OCI-LY7 (cell line): Measurements from ENCODE around the gene ADAMTS9. TPM values are rescaled to one million over a fixed set of nuclear protein-coding genes. Genes with fewer than 3 reads are reported as not detected.

Experiments used
- BruUV-seq: library from RNA; stranded (reverse); fragments of 400-500 nt; replicated peaks from 2 replicates; lab custom pipeline; 2021; lab: Mats Ljungman, UMichigan
- CTCF ChIA-PET: fragments of 300-600 bp; sonication (Branson Sonifier 250); formaldehyde crosslinking; loops from one replicate; lab custom pipeline; 2022; ENCODE audit warnings: antibody characterized with exemption; ENCODE audit not compliant: unreplicated experiment; lab: Charles Lee
- POLR2A ChIA-PET: fragments of 300-600 bp; sonication (Branson Sonifier 250); formaldehyde crosslinking; loops from one replicate; lab custom pipeline; 2022; ENCODE audit warnings: antibody characterized with exemption; lab: Charles Lee
- DNase-seq: peaks from one replicate; pipeline ENCODE4 v3.0.0-alpha.2; 2015; ENCODE audit warnings: low spot score
- H2AFZ ChIP-seq: fragments of 200-600 bp; sonication (generic), shearing (Covaris generic); 2 replicates; pipeline ENCODE4 v1.6.1; 2014; ENCODE audit warnings: mild to moderate bottlenecking, antibody characterized with exemption, low read length, moderate library complexity
- H3K27ac ChIP-seq: fragments of 200-600 bp; sonication (generic); 2 replicates; pipeline ENCODE4 v1.5.1; 2014; ENCODE audit warnings: mixed run types, low read depth, mild to moderate bottlenecking, moderate library complexity, low read length, inconsistent platforms; ENCODE audit not compliant: poor library complexity, severe bottlenecking
- H3K36me3 ChIP-seq: fragments of 200-600 bp; sonication (generic); 2 replicates; pipeline ENCODE4 v1.6.1; 2014; ENCODE audit warnings: mild to moderate bottlenecking, antibody characterized with exemption, low read length, moderate library complexity, mixed read lengths; ENCODE audit not compliant: insufficient read depth
- H3K4me1 ChIP-seq: fragments of 200-600 bp; sonication (generic); 2 replicates; pipeline ENCODE4 v1.5.1; 2014; ENCODE audit warnings: mild to moderate bottlenecking, low read length; ENCODE audit not compliant: insufficient read depth, poor library complexity, severe bottlenecking
- H3K4me2 ChIP-seq: fragments of 200-600 bp; sonication (generic); 2 replicates; pipeline ENCODE4 v1.6.1; 2014; ENCODE audit warnings: mild to moderate bottlenecking, low read length
- H3K4me3 ChIP-seq: fragments of 200-600 bp; sonication (generic); 2 replicates; pipeline ENCODE4 v1.5.1; 2014; ENCODE audit warnings: mild to moderate bottlenecking, low read depth, low read length; ENCODE audit not compliant: poor library complexity, severe bottlenecking
- H3K79me2 ChIP-seq: fragments of 200-600 bp; sonication (generic); 2 replicates; pipeline ENCODE4 v1.6.1; 2016; ENCODE audit warnings: low read depth, mild to moderate bottlenecking, low read length, moderate library complexity, mixed read lengths; ENCODE audit not compliant: insufficient read depth
- H3K9me2 ChIP-seq: fragments of 200-600 bp; sonication (generic); 2 replicates; pipeline ENCODE4 v1.6.1; 2016; ENCODE audit warnings: mild to moderate bottlenecking, low read length, mixed read lengths; ENCODE audit not compliant: insufficient read depth
- H3K9me3 ChIP-seq: fragments of 200-600 bp; sonication (generic); 2 replicates; pipeline ENCODE4 v1.6.1; 2014; ENCODE audit warnings: mild to moderate bottlenecking, mixed run types, low read length, mixed read lengths
- H4K20me1 ChIP-seq: fragments of 200-600 bp; sonication (generic); 2 replicates; pipeline ENCODE4 v1.6.1; 2014; ENCODE audit warnings: mild to moderate bottlenecking, antibody characterized with exemption, low read length, moderate library complexity, mixed read lengths; ENCODE audit not compliant: insufficient read depth
- EZH2phosphoT487 ChIP-seq: fragments of 200-600 bp; sonication (generic); IDR thresholded peaks from 2 replicates; pipeline ENCODE4 v1.6.1; 2018; ENCODE audit warnings: low read depth, borderline replicate concordance, mild to moderate bottlenecking, mixed run types, antibody characterized with exemption, low read length, moderate library complexity, mixed read lengths
- intact Hi-C: fragments of 100-400 bp; cut with micrococcal nuclease; formaldehyde crosslinking; loops from one replicate; pipeline ENCODE4 v1.10.0; 2022; ENCODE audit not compliant: unreplicated experiment
- total RNA-seq, 2 experiments: library from RNA; depleted of rRNA in 1 of 2; stranded (reverse); fragments of >200 nt in 1 of 2; shearing (Covaris generic) in 1 of 2; gene quantifications; 2 replicates each; pipeline ENCODE4 v1.2.3, GENCODE V29; 2014 to 2022
- TF ChIP-seq, protein P1 (sequence below): fragments of 200-600 bp; sonication (generic); conservative IDR thresholded peaks from 2 replicates; pipeline ENCODE4 v1.5.1; 2014; ENCODE audit warnings: mild to moderate bottlenecking, antibody characterized with exemption, low read length, moderate library complexity, mixed read lengths

ADAMTS9 gene
- total RNA-seq, 2 experiments from 2014 or later: not detected

DNA sequence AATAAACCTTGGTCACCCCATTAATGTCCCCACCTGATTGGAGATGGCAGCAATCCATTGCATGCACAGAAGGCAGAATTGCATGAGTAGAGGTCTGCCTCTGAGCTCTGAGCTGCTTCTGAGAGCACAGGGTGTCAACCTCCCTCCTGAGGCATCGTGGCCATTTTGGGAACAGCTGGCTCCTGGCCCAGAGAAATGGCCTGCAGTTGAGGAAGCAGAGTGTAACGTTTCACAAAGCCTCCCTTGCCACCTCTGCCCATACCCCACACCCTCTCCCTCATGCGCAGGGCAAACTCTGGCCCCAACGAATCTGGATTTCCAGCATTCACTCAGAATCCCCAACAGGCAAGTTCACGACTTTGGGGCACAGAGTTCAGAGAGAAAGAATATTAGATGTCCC, 198.9 kb downstream of the ADAMTS9 start:
- no peak overlapping the region for H2AFZ ChIP-seq
- H3K4me2 ChIP-seq: no peak overlapping the region
- no TSS peak for BruUV-seq
- ChIA-PET CTCF (no interaction called here), POLR2A (no interaction called here)
- no peaks in the 10 kb centered on the region for H3K9me3 ChIP-seq
- TF ChIP-seq, protein P1, sequence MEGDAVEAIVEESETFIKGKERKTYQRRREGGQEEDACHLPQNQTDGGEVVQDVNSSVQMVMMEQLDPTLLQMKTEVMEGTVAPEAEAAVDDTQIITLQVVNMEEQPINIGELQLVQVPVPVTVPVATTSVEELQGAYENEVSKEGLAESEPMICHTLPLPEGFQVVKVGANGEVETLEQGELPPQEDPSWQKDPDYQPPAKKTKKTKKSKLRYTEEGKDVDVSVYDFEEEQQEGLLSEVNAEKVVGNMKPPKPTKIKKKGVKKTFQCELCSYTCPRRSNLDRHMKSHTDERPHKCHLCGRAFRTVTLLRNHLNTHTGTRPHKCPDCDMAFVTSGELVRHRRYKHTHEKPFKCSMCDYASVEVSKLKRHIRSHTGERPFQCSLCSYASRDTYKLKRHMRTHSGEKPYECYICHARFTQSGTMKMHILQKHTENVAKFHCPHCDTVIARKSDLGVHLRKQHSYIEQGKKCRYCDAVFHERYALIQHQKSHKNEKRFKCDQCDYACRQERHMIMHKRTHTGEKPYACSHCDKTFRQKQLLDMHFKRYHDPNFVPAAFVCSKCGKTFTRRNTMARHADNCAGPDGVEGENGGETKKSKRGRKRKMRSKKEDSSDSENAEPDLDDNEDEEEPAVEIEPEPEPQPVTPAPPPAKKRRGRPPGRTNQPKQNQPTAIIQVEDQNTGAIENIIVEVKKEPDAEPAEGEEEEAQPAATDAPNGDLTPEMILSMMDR: no peak
- no peak for TF ChIP-seq EZH2phosphoT487
- DNase-seq: no peak
- no peak overlapping the region for H3K27ac ChIP-seq
- intact Hi-C loops: no loop called here
- no peaks in the 10 kb centered on the region for H4K20me1 ChIP-seq
- H3K4me3 ChIP-seq: no peak overlapping the region
- no peaks in the 10 kb centered on the region for H3K9me2 ChIP-seq
- H3K4me1 ChIP-seq: no peaks in the 10 kb centered on the region
- H3K36me3 ChIP-seq: no peaks in the 10 kb centered on the region
- no peaks in the 10 kb centered on the region for H3K79me2 ChIP-seq

DNA sequence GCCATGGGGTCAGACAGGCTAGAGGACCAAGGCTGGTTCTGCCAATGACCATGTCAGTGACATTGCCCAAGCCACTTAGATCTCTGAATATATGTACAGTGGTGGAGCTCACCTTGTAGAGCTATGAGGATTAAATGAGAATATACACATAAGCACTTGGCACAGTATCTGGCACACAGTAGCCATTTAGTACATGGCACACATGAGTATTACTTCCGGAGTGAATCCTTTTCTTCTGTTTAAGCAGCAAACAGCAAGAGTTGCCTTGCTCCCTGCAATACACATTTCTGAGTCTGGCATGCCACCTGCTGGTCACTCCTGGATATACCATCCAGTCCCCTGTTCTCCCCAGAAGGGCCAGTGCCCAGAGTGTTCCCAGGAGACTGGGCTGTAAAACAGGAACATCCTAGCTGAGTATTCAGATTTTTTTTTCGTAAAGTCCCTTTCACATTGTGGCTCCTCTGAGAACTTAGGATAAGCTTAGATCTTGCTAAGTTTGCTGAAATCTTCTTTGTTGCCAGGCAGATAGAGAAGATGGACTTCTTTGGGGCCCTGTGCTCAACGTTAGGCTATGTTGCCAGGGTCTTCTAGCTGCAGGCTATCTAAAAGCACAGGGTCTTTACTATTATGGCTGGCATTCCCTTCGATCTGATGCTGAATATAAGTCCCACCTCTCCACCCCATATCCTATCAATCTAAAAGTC, 203.4 kb downstream of the ADAMTS9 start:
- H3K9me3 ChIP-seq: no peaks in the 10 kb centered on the region
- TF ChIP-seq EZH2phosphoT487: no peak
- TF ChIP-seq, protein P1: peak; percentile 88
- ChIA-PET POLR2A (interaction anchor here (1.0 to 1.3 kb wide), 2 partner anchors 458 to 461 kb away, joined by 3 to 5 read pairs; partner anchors contain the start of gene PSMD6), CTCF (no interaction called here)
- H2AFZ ChIP-seq: peak overlapping the region; percentile 80
- intact Hi-C loops: loop anchor here (1.0 to 5.0 kb wide), 2 partner anchors 262 to 454 kb away; no protein-coding TSS in a partner anchor
- H3K36me3 ChIP-seq: no peaks in the 10 kb centered on the region
- no peaks in the 10 kb centered on the region for H3K9me2 ChIP-seq
- H3K4me1 ChIP-seq: no peaks in the 10 kb centered on the region
- H3K79me2 ChIP-seq: no peaks in the 10 kb centered on the region
- H3K27ac ChIP-seq: no peak overlapping the region
- no peak overlapping the region for H3K4me2 ChIP-seq
- H3K4me3 ChIP-seq: no peak overlapping the region
- peak; percentile 72 for DNase-seq
- no TSS peak for BruUV-seq
- no peaks in the 10 kb centered on the region for H4K20me1 ChIP-seq

DNA sequence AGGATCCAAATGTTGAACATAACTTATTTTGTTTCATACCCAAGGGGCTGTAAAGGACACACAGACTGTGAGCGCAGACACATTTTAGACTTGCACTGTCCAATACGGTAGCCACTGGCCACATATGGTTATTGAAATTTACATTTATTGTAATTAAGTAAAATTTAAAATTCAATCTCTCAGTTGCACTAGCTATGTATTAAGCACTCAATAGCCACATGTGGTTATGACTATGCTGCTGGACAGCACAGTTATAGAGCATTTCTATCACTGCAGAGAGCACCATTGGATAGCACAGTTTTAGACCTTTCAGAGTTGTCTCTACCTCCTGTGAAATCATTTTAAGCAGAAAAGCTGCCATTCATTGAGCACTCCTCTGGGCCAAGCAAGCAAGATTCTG, 204.3 kb downstream of the ADAMTS9 start:
- TF ChIP-seq EZH2phosphoT487: no peak
- TF ChIP-seq, protein P1: no peak
- POLR2A ChIA-PET: no interaction called here
- CTCF ChIA-PET: no interaction called here

More for the DNA sequence above, 204.3 kb downstream of the ADAMTS9 start:
- no peak overlapping the region for H3K4me3 ChIP-seq
- H3K79me2 ChIP-seq: no peaks in the 10 kb centered on the region
- H3K9me2 ChIP-seq: no peaks in the 10 kb centered on the region
- no TSS peak for BruUV-seq
- H2AFZ ChIP-seq: no peak overlapping the region
- no peaks in the 10 kb centered on the region for H3K9me3 ChIP-seq
- H3K27ac ChIP-seq: no peak overlapping the region
- no peak for DNase-seq
- no peak overlapping the region for H3K4me2 ChIP-seq
- no peaks in the 10 kb centered on the region for H3K4me1 ChIP-seq
- no peaks in the 10 kb centered on the region for H3K36me3 ChIP-seq
- no peaks in the 10 kb centered on the region for H4K20me1 ChIP-seq
- intact Hi-C loops: loop anchor here (5.0 kb wide), 1 partner anchor 261 kb away; no protein-coding TSS in a partner anchor
